Fibroblast of the conjunctiva (primary cell): Measurements from ENCODE around the gene EEF2.

ENCODE experiments used
- DNase-seq: peaks from one replicate; pipeline ENCODE4 v3.0.0-alpha.2; 2010; ENCODE audit warnings: low read depth

EEF2 gene

GRCh38 chr19:3984584-3984907 is 717 bp downstream of the EEF2 start:
- DNase-seq, result no peak

- no peak for DNase-seq
These were observed 1.2 kb downstream of the EEF2 start for GRCh38 chr19:3983936-3984583.

GRCh38 chr19:3983542-3983914 is 1.7 kb downstream of the EEF2 start:
- DNase-seq, result no peak

GRCh38 chr19:3982701-3983541 is 2.3 kb downstream of the EEF2 start:
- DNase-seq, result no peak

- no peak for DNase-seq
These were observed 3.3 kb downstream of the EEF2 start for GRCh38 chr19:3981736-3982681.

DNA sequence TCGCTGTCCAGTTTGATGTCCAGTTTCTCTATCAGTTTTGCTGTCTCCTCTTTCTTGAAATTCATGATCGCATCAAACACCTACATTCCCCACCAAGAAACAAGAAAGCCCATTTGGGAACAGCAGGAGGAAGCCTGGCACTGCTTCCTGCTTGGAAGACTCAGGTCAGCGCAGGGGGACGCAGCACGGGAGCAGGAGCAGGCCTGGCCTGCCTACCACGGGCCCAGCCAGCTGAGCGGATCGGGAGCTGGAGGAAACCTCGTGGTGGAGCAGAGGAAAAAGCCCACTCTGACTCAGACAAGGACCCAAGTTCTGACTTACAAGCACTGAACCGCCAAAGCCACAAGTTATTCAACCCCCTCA is 3.9 kb downstream of the EEF2 start:
- no peak for DNase-seq

GRCh38 chr19:3980353-3981251 is 4.7 kb downstream of the EEF2 start:
- DNase-seq, result no peak

GRCh38 chr19:3979674-3980352 is 5.5 kb downstream of the EEF2 start:
- DNase-seq, result no peak

- no peak for DNase-seq
These were observed 6.0 kb downstream of the EEF2 start for GRCh38 chr19:3979289-3979673.

GRCh38 chr19:3978145-3978544 is 7.1 kb downstream of the EEF2 start:
- no peak for DNase-seq

GRCh38 chr19:3977242-3978143 is 7.8 kb downstream of the EEF2 start:
- no peak for DNase-seq

- DNase-seq, result no peak
These were observed 8.6 kb downstream of the EEF2 start for GRCh38 chr19:3976495-3977241.

- no peak for DNase-seq
These were observed 9.6 kb downstream of the EEF2 start for GRCh38 chr19:3975637-3976087.

GRCh38 chr19:3975144-3975543 is 10.1 kb downstream of the EEF2 start:
- DNase-seq, result no peak

GRCh38 chr19:3970808-3971598 is 14.3 kb downstream of the EEF2 start, which contains the start of gene DAPK3:
DAPK3 (minus strand) TSS chr19:3971099; CDS start chr19:3969735, 1,364 bp downstream.
- peak; percentile 96 for DNase-seq

DNA sequence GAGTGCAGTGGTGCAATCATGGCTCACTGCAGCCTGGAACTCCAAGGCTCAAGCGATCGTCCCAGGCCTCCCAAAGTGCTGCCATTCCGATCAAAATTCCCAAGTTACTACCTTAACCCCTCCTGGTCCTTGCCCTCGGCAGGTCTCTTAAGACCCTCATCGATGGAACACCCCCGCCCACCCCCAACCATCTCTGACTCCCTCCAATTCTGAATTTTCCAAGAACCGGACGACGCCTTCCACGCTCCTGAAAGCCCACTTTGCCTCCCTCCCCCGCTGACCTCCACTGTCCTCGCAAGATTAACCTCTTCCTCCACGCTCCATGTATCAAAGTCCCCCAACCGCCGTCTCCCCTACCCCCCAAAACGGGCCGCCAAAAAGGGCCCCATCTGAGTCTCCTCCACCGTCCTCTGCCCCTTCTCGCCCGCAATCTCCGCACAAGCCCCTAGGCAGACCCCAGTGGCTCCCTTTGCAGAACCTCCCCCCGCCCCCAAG is 14.9 kb downstream of the EEF2 start:
- no peak for DNase-seq

- DNase-seq, result no peak
These were observed 15.6 kb downstream of the EEF2 start for GRCh38 chr19:3969435-3970312.
